ENCODE data around the gene ATR.
"Not testable (repeated sequence)": the region's sequence is repeated elsewhere in the genome, so short reads cannot be mapped to it uniquely, and the experiment has no call there.

Gene ATR

DNA sequence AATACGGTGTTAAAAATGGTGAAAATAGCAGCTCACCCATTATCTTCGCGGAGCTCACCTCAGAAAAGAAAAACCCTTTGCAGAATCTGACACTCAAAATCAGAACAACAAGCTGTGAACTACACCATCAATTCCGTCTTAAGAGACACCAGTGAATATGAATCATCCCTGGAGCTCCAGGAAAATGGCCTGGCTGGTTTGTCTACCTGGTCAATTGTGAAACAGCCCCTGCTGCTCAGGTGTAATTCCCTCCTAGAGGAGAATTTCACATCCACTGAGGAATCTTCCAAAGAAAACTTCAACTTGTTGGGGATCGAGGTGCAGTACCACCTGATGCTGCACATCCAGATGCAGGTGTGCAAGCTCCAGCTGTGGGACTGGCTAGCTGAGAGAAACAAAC is 127.7 kb downstream of the ATR start:
- DNase-seq (ENCODE audit: low spot score) (no peak), FAIRE-seq (no peak)

DNA sequence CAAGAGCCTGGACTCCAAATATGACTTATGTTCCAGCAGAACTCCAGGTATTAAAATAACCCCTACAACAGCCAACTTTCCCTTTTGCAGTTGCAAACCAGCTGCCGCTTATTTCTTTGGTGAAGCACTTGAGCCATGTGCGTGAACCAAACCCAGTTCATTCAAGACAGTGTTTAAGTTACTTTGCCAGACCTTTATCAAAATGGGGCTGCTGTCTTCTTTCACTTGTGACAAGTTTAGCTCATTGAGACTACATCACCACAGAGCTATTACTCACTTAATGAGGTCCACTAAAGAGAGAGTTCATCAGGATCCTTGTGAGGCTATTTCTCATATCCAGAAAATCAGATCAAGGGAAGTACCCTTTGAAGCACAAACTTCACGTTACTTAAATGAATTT is 128.3 kb downstream of the ATR start:
- DNase-seq (ENCODE audit: low spot score) (no peak), FAIRE-seq (no peak)

- peak; percentile 83 for DNase-seq (ENCODE audit: low spot score)
- FAIRE-seq, result peak; percentile 4
These were observed 130.4 kb downstream of the ATR start, which contains the start of gene XRN1 for GRCh38 chr3:142447852-142448823. TSS of gene XRN1 (minus strand) at chr3:142448037. CDS start at chr3:142447944, 93 bp downstream.

GRCh38 chr3:142447301-142447851 is 131.2 kb downstream of the ATR start:
- FAIRE-seq, result no peak
- DNase-seq (ENCODE audit: low spot score), result no peak

GRCh38 chr3:142445816-142446254 is 132.7 kb downstream of the ATR start:
- DNase-seq (ENCODE audit: low spot score), result peak; percentile 46
- FAIRE-seq, result no peak

GRCh38 chr3:142444343-142444742 is 134.2 kb downstream of the ATR start:
- FAIRE-seq, result no peak
- no peak for DNase-seq (ENCODE audit: low spot score)

DNA sequence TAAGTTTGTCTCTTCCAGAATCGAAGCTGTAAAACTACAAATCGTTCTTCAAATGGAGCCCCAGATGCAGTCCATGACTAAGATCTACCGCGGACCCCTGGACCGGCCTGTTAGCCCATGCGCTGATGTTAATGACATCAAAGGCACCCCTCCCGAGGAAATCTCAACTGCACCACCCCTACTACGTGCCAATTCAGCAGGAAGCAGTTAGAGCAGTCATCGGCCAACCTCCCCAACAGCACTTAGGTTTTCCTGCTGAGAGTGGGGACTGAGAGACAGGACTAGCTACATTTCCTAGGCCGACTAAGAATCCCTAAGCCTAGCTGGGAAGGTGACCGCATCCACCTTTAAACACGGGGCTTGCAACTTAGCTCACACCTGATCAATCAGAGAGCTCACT is 135.5 kb downstream of the ATR start:
- not testable (repeated sequence) for FAIRE-seq

GRCh38 chr3:142439499-142440220 is 138.9 kb downstream of the ATR start:
- DNase-seq (ENCODE audit: low spot score); FAIRE-seq: not testable (repeated sequence)

More for the DNA sequence above, 135.5 kb downstream of the ATR start:
- DNase-seq (ENCODE audit: low spot score), result not testable (repeated sequence)

DNA sequence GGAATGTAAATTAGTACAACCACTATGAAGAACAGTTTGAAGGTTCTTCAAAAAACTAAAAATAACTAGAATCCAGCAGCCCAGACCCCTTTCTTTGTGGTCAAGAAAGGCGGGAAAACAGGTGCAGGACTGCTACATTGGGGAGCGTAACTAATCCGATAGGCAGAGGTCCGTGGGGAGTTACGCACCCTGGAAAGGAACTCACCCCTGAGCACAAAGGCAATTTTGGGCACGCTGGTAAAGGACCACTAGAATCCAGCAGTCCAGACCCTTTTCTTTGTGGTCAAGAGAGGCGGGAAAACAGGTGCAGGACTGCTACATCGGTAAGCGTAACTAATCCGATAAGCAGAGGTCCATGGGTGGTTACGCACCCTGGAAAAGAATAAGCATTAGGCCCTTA is 140.4 kb downstream of the ATR start:
- FAIRE-seq; DNase-seq (ENCODE audit: low spot score): not testable (repeated sequence)

DNA sequence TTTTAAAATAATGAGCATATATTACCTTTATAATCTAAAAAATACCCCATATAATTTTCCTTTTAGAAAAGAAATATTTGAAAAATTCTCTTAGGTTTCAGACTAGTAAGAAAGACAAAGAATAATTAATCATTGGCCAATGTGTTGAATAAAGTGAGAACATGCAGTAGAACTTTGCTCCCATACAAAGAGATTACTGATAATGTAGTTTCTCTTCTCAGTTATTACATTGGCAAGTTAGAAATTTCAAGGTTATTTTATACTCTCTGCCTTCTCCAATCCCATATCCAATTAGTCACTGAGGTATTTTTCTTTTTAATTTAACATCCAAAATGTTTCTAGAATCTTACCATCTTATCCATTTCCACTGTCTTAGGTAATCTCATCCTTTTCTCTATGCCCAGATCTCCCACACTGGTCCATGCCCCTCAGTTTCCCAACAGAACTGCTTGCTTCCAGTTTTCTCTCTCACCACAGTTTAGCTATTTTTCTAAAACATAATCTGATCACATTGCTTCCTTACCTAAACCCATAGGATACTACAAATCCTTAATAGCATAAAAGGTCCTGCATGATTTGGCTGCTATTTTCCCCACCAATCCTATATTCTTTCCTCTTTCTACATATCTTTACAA is 141.5 kb downstream of the ATR start:
- no peak for DNase-seq (ENCODE audit: low spot score)
- peak; percentile 56 for FAIRE-seq

DNA sequence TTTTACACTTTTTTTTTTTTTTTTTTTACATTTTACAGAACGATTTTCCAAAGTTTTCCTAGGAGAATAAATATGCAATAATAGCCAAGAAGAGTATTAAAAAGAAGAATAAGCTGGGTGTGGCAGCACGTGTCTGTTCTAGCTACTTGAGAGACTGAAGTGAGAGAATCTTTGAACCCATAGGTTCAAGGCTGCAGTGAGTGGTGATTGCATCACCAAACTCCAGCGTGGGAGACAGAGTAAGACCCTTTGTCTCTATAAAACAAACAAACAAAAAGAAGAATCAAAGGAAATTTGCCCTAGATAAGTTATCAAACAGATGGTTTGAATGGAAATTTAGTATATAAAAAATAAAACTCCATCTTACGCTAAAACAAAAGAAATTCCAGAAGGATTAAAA is 144.0 kb downstream of the ATR start:
- FAIRE-seq, result no peak
- DNase-seq (ENCODE audit: low spot score), result no peak

- no peak for FAIRE-seq
These were observed 145.4 kb downstream of the ATR start for GRCh38 chr3:142433110-142433509.

DNA sequence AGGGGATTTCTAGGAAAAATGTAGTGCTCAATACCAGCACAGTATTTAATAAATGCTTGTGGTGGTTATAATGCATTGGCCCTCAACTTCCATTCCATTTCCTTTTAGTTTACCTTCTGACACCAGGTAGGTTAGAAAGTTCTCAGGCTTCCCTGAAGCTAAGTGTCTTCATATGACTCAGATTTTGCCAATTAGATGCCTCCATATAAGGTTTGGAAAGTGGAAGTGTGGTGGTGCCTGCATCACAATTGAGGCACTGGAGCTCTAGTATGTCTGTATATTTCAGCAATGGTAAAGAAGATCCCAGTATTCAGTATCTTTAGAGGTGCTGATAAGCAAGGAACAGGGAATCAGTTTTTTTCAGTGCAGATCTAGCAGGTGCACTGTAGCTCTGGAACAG is 149.0 kb downstream of the ATR start:
- FAIRE-seq, result no peak
- no peak for DNase-seq (ENCODE audit: low spot score)

More at GRCh38 chr3:142433110-142433509, 145.4 kb downstream of the ATR start:
- DNase-seq (ENCODE audit: low spot score), result no peak

DNA sequence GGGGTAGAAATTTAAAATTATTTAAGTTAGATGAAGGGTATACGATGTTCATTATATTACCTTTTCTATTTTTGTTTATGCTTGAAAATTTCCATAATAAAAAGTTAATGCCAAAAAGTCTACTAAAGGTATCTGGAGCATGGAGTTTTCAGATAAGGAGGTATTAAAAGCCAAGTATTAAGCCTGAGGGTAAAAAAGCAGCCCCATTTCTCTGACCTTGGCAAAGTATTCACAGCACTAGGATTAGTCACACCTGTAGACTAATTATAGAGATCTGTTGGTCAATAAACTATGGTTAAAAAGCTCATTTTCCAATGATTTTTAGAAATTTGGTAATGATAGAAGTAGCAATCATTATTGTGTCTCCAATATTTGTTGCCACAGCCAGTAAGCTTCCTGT is 153.8 kb downstream of the ATR start:
- no peak for DNase-seq (ENCODE audit: low spot score)
- no peak for FAIRE-seq

DNA sequence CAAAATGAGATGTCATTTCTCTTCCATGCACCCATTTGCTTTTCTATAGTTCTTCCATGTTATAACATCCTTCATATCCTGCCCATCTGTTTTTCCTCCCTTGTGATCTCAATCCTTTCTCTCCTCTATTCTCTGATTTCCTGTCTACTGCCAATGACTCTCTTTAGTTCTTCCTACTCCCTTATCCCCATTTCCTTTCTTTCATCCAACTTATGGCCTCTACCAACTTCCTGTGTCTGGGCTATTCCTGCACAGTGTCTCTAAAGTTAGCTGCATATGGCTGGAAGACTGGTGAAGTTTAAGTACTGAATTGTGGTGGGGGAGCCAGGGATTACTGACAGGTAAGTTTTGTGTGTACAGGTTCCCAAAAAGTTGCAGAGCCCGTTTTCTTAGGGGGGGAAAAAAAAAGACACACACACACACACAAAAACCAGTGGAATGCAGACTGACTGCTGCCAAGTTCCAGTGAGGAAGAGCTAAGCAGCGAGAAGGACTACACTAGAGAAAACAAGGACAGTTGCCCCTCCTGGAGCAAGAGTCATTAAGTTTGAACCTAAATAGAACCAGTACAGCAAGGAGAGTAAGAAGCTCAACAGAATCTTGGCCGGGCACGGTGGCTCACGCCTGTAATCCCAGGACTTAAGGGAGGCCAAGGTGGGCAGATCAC is 159.5 kb downstream of the ATR start:
- DNase-seq (ENCODE audit: low spot score) (no peak), FAIRE-seq (no peak)

GRCh38 chr3:142417302-142417701 is 161.2 kb downstream of the ATR start:
- FAIRE-seq (no peak), DNase-seq (ENCODE audit: low spot score) (no peak)

DNA sequence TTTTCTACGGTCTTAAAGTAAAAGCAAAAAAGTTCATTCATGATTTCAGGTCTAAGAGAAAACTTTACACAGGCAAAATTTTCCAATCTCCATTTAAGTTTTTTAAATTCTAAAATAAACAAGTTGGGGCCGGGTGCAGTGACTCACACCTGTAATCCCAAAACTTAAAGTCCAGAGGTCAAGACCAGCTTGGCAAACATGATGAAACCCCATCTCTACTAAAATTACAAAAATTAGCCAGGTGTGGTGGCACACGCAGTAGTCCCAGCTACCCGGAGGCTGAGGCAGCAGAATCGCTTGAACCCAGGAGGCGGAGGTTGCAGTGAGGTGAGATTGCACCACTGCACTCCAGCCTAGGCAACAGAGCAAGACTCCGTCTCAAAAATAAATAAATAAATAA is 178.0 kb downstream of the ATR start:
- FAIRE-seq, result not testable (repeated sequence)

More for the DNA sequence above, 178.0 kb downstream of the ATR start:
- not testable (repeated sequence) for DNase-seq (ENCODE audit: low spot score)
